ENCODE results near the gene MILR1.

The MILR1 gene

GRCh38 chr17:64503821-64504768 is 55.2 kb downstream of the MILR1 start:
- DNase-seq (ENCODE audit: low read depth) = no peak

GRCh38 chr17:64504769-64505339 is 55.9 kb downstream of the MILR1 start:
- DNase-seq (ENCODE audit: low read depth) = no peak

DNA sequence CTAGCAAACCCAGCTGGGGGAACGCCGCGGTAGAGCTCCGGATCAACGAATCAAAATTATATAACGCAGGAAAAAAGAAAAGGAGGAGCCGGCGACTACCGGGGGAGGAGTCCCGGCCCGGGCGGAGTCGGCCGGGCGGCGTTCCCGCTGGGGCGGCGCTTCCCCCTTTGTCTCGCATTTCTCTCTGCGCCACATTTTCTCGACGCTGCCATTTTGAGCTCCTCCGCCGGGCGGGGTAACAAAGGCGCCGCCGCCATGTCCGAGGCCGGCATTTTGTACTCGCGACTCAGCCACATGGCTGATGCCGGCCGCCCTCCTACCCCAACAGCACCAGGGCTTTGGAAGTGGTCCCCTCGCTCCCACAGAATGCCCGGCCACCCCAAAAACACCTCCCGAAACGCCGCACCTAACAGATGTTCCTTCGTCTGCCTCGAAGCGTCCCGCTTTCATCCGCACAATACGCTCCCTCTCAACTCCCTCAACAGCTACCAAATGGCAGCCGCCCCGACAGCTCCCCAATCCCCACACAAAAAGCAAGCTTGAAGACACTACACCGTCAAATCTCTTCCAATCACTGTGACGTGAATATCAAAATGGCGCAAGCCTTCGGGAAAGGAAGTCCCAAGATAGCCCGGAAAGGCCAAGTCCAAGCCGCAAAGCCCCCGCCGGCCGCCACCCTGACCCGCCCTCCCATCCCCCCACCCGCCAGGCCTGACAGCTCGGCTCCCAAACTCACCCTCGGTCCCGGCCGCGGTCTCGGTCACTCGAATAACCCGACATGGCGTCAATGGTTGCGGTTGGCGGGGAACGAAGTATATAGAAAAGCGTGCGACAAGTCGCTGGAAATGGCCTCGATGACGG is 56.7 kb downstream of the MILR1 start:
- peak; percentile 83 for DNase-seq (ENCODE audit: low read depth)

DNA sequence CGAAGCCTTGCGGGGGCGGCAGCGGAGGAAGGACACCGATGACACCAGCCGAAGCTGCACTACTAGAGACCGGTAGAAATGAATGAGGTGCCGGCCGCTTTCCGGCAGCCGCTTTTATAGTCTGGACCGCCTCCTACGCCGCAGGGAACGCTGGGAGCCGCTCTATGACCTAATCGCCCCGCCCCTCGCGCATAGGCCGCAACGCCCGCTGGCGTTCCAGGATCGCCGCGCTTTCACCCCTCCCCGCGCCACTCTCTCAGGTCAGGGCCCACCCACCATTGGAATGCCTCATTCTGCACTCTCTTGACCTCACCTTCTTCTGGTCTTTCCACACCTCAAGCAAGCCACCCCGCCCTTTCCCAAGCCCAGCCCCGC is 57.3 kb downstream of the MILR1 start, which contains the start of gene DDX5:
Gene DDX5, minus strand, starts transcription at position 89 of the 375 bp plus-strand sequence. CDS start 170 bp downstream, outside the sequence.
- peak; percentile 94 for DNase-seq (ENCODE audit: low read depth)

DNA sequence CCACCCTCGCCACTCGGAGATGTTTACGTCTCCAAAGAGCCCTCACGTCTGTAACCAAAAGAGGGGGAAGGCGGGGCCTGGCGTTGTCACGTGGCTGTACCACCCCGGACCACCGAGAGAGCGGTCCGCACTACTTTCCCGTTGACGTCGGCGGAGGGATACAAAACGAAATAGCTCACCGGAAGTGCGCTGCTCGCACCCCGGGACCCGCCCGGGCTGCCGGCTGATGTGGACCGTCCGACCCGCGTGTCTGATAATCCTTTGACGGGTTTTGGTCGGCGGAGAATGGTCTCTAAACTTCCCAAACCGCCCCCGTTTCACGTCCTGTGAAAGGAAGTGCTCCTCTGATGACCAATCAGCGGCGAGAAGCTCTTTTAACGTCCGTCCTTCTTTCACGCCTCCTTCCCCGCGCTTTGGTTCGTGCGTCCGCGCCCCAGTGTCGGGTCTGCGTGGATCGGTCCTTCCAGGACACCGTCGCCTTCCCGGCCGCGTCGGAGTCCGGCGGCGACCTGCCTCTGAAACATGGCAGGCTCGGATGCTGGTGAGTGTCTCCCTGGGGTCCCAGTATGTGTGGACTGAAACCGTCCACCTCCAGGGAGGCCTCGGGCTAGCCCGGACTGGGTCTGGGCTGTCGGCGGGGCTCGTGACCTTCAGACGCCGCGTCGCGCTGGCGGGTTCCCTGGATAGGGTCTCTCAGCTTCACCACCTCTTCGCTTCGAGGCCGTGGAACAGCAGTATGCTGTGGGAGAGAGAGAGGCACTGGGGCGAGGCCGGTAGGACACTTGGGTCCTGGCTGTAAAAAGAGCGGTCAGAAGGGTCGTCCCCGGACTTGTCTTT is 57.9 kb downstream of the MILR1 start, which contains the start of gene CEP95:
Gene CEP95, plus strand, starts transcription at position 402 of the 837 bp plus-strand sequence. Its CDS starts 121 bp downstream, at position 523.
- peak; percentile 94 for DNase-seq (ENCODE audit: low read depth)

- DNase-seq (ENCODE audit: low read depth) = no peak
Measured at GRCh38 chr17:64507413-64507782, 58.5 kb downstream of the MILR1 start.

GRCh38 chr17:64508683-64509082 is 59.8 kb downstream of the MILR1 start:
- DNase-seq (ENCODE audit: low read depth) = no peak

GRCh38 chr17:64509179-64509578 is 60.3 kb downstream of the MILR1 start:
- no peak for DNase-seq (ENCODE audit: low read depth)

- no peak for DNase-seq (ENCODE audit: low read depth)
Measured at GRCh38 chr17:64515419-64515818, 66.5 kb downstream of the MILR1 start.

DNA sequence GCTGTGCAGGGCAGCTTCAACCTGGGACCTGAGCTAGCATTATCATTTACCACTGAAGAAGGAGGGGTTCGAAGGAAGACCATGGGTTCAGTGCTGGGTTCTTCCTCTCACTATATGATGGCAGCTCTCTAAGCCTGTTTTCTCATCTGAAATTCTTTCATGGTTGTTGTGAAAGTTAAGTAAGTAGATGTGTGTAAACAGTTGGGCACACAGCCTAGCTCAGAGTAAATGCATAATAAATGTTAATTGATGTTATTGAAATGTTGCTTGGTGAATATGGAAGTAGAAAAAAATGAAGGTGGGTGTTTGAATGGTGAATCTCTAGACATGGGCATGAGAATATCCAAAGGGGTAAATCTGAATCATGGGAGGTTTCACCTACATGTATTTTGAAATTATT is 66.9 kb downstream of the MILR1 start:
- DNase-seq (ENCODE audit: low read depth) = no peak
